HepG2 (cell line): ENCODE data around the gene FPR3. TPM values are rescaled to one million over a fixed set of nuclear protein-coding genes. Genes with fewer than 3 reads are reported as not detected.

Experiments
- E2F5 ChIP-seq: sonication (generic); formaldehyde crosslinking; conservative IDR thresholded peaks from 2 replicates; pipeline ENCODE4 v1.4.0; 2020; ENCODE audit warnings: missing genetic modification reagents
- FOXA3 ChIP-seq: IDR thresholded peaks from 2 replicates; pipeline ENCODE4 v1.6.1; 2016; ENCODE audit warnings: missing genetic modification reagents, missing compliant biosample characterization
- KMT2A ChIP-seq: sonication (generic); formaldehyde crosslinking; IDR thresholded peaks from 2 replicates; pipeline ENCODE4 v1.4.0; 2020; ENCODE audit warnings: missing genetic modification reagents
- PHB2 ChIP-seq: fragments of 450-650 bp; IDR thresholded peaks from 2 replicates; pipeline ENCODE4 v1.6.1; 2018; ENCODE audit not compliant: partially characterized antibody
- RFX5 ChIP-seq: IDR thresholded peaks from 2 replicates; pipeline ENCODE4 v1.6.1; 2011; ENCODE audit warnings: low read depth, low read length, improper control_type of control experiment
- SMAD1 ChIP-seq: sonication (generic); formaldehyde crosslinking; IDR thresholded peaks from 2 replicates; pipeline ENCODE4 v1.4.0; 2020; ENCODE audit warnings: missing genetic modification reagents, low read depth, mild to moderate bottlenecking, borderline replicate concordance
- SMAD3 ChIP-seq: sonication (generic); formaldehyde crosslinking; IDR thresholded peaks from 2 replicates; pipeline ENCODE4 v1.4.0; 2020; ENCODE audit warnings: missing genetic modification reagents
- SOX5 ChIP-seq: IDR thresholded peaks from 2 replicates; pipeline ENCODE4 v1.6.1; 2016; ENCODE audit warnings: borderline replicate concordance
- SP4 ChIP-seq: sonication (generic); formaldehyde crosslinking; IDR thresholded peaks from 2 replicates; pipeline ENCODE4 v1.8.1; 2023; ENCODE audit warnings: mild to moderate bottlenecking, missing genetic modification reagents
- TCF7L2 ChIP-seq: IDR thresholded peaks from 2 replicates; pipeline ENCODE4 v1.6.1; 2011; ENCODE audit warnings: mild to moderate bottlenecking, low read depth, low read length, moderate library complexity
- THYN1 ChIP-seq: sonication (generic); formaldehyde crosslinking; IDR thresholded peaks from 2 replicates; pipeline ENCODE4 v1.8.1; 2023; ENCODE audit warnings: low read depth, mild to moderate bottlenecking, moderate library complexity, missing genetic modification reagents, borderline replicate concordance
- ZBTB38 ChIP-seq: sonication (generic); formaldehyde crosslinking; IDR thresholded peaks from 2 replicates; pipeline ENCODE4 v1.5.1; 2020; ENCODE audit warnings: mild to moderate bottlenecking, missing genetic modification reagents
- ZBTB46 ChIP-seq: sonication (generic); formaldehyde crosslinking; IDR thresholded peaks from 2 replicates; pipeline ENCODE4 v1.4.0; 2020; ENCODE audit warnings: mild to moderate bottlenecking, missing genetic modification reagents, borderline replicate concordance
- ZKSCAN1 ChIP-seq: fragments of 150-350 bp; IDR thresholded peaks from 2 replicates; pipeline ENCODE4 v1.6.1; 2014; ENCODE audit warnings: low read length
- ZSCAN21 ChIP-seq: sonication (generic); formaldehyde crosslinking; IDR thresholded peaks from 2 replicates; pipeline ENCODE4 v1.8.0; 2022; ENCODE audit warnings: mild to moderate bottlenecking, missing genetic modification reagents, moderate library complexity, borderline replicate concordance
- polyA plus RNA-seq, 8 experiments: library from polyadenylated mRNA; depleted of rRNA in 3 of 8; stranded (reverse) in 7 of 8; unstranded in 1 of 8; fragments of >200 nt; fragmentation: Illumina TruSeq in 4 of 8; extraction: Trizol in 4 of 8; gene quantifications; 2 replicates each; pipeline versions ENCODE4 v1.2.1 to v1.2.3, GENCODE V29; 2011 to 2016; ENCODE audit warnings: low read depth in 4 of 8, missing spikeins in 1 of 8, mixed read lengths in 1 of 8; ENCODE audit not compliant: insufficient read depth in 1 of 8
- total RNA-seq, 5 experiments: library from RNA; depleted of rRNA; stranded (reverse); fragments of >200 nt; fragmentation: Illumina TruSeq; extraction: Trizol; gene quantifications; 2 replicates each; pipeline ENCODE4 v1.2.3, GENCODE V29; 2016; ENCODE audit warnings: low read depth in 1 of 5
- TF ChIP-seq, protein P1 (sequence below): IDR thresholded peaks from 2 replicates; pipeline ENCODE4 v1.6.1; 2012; ENCODE audit warnings: low read length, improper control_type of control experiment
- TF ChIP-seq, protein P2 (sequence below): sonication (generic); formaldehyde crosslinking; IDR thresholded peaks from 2 replicates; pipeline ENCODE4 v1.5.0; 2020; ENCODE audit warnings: mild to moderate bottlenecking, missing genetic modification reagents, moderate library complexity
- TF ChIP-seq, protein P3 (sequence below): fragments of 450-650 bp; IDR thresholded peaks from 2 replicates; pipeline ENCODE4 v1.6.1; 2016
- TF ChIP-seq, protein P4 (sequence below): sonication (generic); formaldehyde crosslinking; IDR thresholded peaks from 2 replicates; pipeline ENCODE4 v1.5.1; 2020; ENCODE audit warnings: missing genetic modification reagents, mild to moderate bottlenecking, borderline replicate concordance

Gene FPR3
- total and polyA plus RNA-seq, 2 of the 13 experiments (the other 11 are each of a cell fraction or from before 2014, with no cell fraction given), result not detected

DNA sequence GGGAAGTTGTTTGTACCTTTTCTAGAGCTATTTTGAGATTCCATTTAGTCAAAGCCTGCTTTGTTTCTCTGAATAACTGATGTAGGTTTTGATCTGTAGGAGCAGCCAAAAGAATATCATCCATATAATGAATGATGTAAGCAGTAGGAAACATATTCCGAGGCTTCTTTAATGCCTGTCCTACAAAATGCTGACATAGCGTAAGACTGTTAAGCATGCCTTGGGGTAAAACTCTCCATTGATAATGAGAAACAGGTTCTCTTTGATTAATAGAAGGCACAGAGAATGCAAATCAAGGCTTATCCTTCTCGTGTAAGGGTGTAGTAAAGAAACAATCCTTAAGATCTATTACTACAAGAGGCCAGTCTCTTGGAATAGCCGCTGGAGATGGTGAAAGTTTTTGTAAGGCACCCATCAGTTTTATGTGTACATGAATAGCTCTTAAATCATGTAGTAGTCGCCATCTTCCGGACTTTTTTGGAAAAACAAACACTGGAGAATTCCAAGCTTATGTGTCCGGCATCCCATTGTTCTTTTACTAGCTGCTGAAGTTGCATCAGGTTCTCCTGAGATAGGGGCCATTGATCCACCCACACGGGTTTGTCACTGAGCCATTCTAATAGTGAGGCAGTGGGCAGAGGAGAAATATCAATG is 13.5 kb downstream of the FPR3 start (continued):
- TF ChIP-seq, protein P1, sequence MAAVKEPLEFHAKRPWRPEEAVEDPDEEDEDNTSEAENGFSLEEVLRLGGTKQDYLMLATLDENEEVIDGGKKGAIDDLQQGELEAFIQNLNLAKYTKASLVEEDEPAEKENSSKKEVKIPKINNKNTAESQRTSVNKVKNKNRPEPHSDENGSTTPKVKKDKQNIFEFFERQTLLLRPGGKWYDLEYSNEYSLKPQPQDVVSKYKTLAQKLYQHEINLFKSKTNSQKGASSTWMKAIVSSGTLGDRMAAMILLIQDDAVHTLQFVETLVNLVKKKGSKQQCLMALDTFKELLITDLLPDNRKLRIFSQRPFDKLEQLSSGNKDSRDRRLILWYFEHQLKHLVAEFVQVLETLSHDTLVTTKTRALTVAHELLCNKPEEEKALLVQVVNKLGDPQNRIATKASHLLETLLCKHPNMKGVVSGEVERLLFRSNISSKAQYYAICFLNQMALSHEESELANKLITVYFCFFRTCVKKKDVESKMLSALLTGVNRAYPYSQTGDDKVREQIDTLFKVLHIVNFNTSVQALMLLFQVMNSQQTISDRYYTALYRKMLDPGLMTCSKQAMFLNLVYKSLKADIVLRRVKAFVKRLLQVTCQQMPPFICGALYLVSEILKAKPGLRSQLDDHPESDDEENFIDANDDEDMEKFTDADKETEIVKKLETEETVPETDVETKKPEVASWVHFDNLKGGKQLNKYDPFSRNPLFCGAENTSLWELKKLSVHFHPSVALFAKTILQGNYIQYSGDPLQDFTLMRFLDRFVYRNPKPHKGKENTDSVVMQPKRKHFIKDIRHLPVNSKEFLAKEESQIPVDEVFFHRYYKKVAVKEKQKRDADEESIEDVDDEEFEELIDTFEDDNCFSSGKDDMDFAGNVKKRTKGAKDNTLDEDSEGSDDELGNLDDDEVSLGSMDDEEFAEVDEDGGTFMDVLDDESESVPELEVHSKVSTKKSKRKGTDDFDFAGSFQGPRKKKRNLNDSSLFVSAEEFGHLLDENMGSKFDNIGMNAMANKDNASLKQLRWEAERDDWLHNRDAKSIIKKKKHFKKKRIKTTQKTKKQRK, result no peak
- TF ChIP-seq SP4 (CRISPR knock-in tag) (no peak), KMT2A (CRISPR knock-in tag) (no peak), SOX5 (CRISPR knock-in tag) (peak; percentile 73; the same call in 1 of the 2 replicates), PHB2 (no peak), TCF7L2 (no peak), THYN1 (CRISPR knock-in tag) (no peak), FOXA3 (CRISPR knock-in tag) (peak; percentile 31; the same call in 1 of the 2 replicates), E2F5 (CRISPR knock-in tag) (no peak), RFX5 (no peak), ZBTB38 (CRISPR knock-in tag) (no peak), ZBTB46 (CRISPR knock-in tag) (no peak), SMAD3 (CRISPR knock-in tag) (no peak), SMAD1 (CRISPR knock-in tag) (no peak), ZSCAN21 (no peak), ZKSCAN1 (no peak)
- TF ChIP-seq, protein P2, sequence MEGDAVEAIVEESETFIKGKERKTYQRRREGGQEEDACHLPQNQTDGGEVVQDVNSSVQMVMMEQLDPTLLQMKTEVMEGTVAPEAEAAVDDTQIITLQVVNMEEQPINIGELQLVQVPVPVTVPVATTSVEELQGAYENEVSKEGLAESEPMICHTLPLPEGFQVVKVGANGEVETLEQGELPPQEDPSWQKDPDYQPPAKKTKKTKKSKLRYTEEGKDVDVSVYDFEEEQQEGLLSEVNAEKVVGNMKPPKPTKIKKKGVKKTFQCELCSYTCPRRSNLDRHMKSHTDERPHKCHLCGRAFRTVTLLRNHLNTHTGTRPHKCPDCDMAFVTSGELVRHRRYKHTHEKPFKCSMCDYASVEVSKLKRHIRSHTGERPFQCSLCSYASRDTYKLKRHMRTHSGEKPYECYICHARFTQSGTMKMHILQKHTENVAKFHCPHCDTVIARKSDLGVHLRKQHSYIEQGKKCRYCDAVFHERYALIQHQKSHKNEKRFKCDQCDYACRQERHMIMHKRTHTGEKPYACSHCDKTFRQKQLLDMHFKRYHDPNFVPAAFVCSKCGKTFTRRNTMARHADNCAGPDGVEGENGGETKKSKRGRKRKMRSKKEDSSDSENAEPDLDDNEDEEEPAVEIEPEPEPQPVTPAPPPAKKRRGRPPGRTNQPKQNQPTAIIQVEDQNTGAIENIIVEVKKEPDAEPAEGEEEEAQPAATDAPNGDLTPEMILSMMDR (CRISPR knock-in tag), result peak; percentile 29
- TF ChIP-seq, protein P3, sequence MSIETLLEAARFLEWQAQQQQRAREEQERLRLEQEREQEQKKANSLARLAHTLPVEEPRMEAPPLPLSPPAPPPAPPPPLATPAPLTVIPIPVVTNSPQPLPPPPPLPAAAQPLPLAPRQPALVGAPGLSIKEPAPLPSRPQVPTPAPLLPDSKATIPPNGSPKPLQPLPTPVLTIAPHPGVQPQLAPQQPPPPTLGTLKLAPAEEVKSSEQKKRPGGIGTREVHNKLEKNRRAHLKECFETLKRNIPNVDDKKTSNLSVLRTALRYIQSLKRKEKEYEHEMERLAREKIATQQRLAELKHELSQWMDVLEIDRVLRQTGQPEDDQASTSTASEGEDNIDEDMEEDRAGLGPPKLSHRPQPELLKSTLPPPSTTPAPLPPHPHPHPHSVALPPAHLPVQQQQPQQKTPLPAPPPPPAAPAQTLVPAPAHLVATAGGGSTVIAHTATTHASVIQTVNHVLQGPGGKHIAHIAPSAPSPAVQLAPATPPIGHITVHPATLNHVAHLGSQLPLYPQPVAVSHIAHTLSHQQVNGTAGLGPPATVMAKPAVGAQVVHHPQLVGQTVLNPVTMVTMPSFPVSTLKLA, result no peak
- TF ChIP-seq, protein P4, sequence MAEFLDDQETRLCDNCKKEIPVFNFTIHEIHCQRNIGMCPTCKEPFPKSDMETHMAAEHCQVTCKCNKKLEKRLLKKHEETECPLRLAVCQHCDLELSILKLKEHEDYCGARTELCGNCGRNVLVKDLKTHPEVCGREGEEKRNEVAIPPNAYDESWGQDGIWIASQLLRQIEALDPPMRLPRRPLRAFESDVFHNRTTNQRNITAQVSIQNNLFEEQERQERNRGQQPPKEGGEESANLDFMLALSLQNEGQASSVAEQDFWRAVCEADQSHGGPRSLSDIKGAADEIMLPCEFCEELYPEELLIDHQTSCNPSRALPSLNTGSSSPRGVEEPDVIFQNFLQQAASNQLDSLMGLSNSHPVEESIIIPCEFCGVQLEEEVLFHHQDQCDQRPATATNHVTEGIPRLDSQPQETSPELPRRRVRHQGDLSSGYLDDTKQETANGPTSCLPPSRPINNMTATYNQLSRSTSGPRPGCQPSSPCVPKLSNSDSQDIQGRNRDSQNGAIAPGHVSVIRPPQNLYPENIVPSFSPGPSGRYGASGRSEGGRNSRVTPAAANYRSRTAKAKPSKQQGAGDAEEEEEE (CRISPR knock-in tag), result no peak
